ENCODE results near the gene AUTS2.

DNA sequence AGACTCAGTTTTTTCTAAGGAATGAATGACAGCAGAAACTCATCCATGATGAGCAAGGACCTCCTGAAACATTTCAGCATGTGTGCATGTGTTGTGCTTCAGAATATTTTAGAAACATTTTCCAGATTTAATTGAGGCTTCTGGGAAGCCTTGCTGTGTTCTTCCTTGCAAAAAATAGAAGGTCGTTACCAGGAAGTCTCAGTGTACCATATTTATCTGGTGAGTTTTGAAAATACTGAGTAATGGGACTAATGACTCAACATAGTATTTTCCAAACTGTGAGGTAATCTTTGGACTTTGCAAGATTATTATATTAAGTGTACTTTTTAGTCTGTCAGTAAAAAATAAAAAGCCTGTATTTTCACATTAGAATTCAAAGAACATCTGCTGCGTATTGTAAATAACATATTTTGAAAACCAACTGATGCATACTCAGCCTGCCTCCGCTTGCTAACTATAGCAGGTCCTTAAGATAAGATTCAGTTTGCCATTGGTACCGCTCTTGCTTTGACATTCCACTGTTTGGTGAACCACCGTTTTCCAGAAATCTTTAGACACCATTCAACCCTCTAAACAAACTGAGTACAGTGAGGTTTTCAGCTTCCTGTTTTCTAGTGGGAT is 794.1 kb downstream of the AUTS2 start:
- TF ChIP-seq IRF2 (CRISPR knock-in tag; IDR thresholded peaks at IDR 0.05) (no peak), SIN3A (IDR thresholded peaks at IDR 0.05; ENCODE audit: borderline replicate concordance in 2 of 2, control insufficient read depth in 1 of 2, low read depth in 2 of 2, low read length in 2 of 2) (no peak), BCL6 (CRISPR knock-in tag; IDR thresholded peaks at IDR 0.05) (no peak), EZH2 (IDR thresholded peaks at IDR 0.05; ENCODE audit: borderline replicate concordance, low read depth, low read length) (no peak), SP1 (CRISPR knock-in tag; IDR thresholded peaks at IDR 0.05) (no peak), RAD21 (CRISPR knock-in tag; conservative IDR thresholded peaks at IDR 0.05 in 1 of 2, IDR thresholded peaks at IDR 0.05 in 1 of 2) (no peak), TRIM24 (IDR thresholded peaks at IDR 0.05) (no peak), SP2 (IDR thresholded peaks at IDR 0.05; ENCODE audit: extremely low read depth, low read depth, low read length, poor library complexity, severe bottlenecking) (no peak)
- TF ChIP-seq, protein P1, sequence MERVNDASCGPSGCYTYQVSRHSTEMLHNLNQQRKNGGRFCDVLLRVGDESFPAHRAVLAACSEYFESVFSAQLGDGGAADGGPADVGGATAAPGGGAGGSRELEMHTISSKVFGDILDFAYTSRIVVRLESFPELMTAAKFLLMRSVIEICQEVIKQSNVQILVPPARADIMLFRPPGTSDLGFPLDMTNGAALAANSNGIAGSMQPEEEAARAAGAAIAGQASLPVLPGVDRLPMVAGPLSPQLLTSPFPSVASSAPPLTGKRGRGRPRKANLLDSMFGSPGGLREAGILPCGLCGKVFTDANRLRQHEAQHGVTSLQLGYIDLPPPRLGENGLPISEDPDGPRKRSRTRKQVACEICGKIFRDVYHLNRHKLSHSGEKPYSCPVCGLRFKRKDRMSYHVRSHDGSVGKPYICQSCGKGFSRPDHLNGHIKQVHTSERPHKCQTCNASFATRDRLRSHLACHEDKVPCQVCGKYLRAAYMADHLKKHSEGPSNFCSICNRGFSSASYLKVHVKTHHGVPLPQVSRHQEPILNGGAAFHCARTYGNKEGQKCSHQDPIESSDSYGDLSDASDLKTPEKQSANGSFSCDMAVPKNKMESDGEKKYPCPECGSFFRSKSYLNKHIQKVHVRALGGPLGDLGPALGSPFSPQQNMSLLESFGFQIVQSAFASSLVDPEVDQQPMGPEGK (CRISPR knock-in tag; IDR thresholded peaks at IDR 0.05; ENCODE audit: borderline replicate concordance): no peak
- TF ChIP-seq, protein P2, sequence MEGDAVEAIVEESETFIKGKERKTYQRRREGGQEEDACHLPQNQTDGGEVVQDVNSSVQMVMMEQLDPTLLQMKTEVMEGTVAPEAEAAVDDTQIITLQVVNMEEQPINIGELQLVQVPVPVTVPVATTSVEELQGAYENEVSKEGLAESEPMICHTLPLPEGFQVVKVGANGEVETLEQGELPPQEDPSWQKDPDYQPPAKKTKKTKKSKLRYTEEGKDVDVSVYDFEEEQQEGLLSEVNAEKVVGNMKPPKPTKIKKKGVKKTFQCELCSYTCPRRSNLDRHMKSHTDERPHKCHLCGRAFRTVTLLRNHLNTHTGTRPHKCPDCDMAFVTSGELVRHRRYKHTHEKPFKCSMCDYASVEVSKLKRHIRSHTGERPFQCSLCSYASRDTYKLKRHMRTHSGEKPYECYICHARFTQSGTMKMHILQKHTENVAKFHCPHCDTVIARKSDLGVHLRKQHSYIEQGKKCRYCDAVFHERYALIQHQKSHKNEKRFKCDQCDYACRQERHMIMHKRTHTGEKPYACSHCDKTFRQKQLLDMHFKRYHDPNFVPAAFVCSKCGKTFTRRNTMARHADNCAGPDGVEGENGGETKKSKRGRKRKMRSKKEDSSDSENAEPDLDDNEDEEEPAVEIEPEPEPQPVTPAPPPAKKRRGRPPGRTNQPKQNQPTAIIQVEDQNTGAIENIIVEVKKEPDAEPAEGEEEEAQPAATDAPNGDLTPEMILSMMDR (IDR thresholded peaks at IDR 0.05 in 2 of 3, conservative IDR thresholded peaks at IDR 0.05 in 1 of 3; ENCODE audit: insufficient read depth in 2 of 3, low read depth in 1 of 3, low read length in 3 of 3): no peak
